H9 (cell line): ENCODE results near the gene HRH1. TPM values are rescaled to one million over a fixed set of nuclear protein-coding genes. Genes with fewer than 3 reads are reported as not detected.

Experiments
- DNase-seq: peaks from one replicate; pipeline ENCODE4 v3.0.0-alpha.2; 2017
- H2AFZ ChIP-seq: one replicate; pipeline ENCODE4 v1.6.1; 2013; ENCODE audit warnings: mild to moderate bottlenecking, low read length, control low read depth, moderate library complexity
- H2AK5ac ChIP-seq: 2 replicates; pipeline ENCODE4 v1.6.1; 2013; ENCODE audit warnings: low read length, control low read depth, mixed read lengths; ENCODE audit not compliant: insufficient read length
- H2BK120ac ChIP-seq: one replicate; pipeline ENCODE4 v1.6.1; 2013; ENCODE audit warnings: low read depth, mild to moderate bottlenecking, low read length, control low read depth, inconsistent platforms; ENCODE audit not compliant: poor library complexity, severe bottlenecking
- H2BK12ac ChIP-seq: 2 replicates; pipeline ENCODE4 v1.6.1; 2013; ENCODE audit warnings: low read length, control low read depth, mixed read lengths, low read depth; ENCODE audit not compliant: insufficient read length
- H2BK15ac ChIP-seq: 2 replicates; pipeline ENCODE4 v1.6.1; 2013; ENCODE audit warnings: low read depth, low read length, control low read depth
- H2BK20ac ChIP-seq: one replicate; pipeline ENCODE4 v1.6.1; 2013; ENCODE audit warnings: low read depth, mild to moderate bottlenecking, low read length, control low read depth, inconsistent platforms; ENCODE audit not compliant: poor library complexity, severe bottlenecking
- H2BK5ac ChIP-seq: 2 replicates; pipeline ENCODE4 v1.6.1; 2013; ENCODE audit warnings: low read length, control low read depth, mixed read lengths; ENCODE audit not compliant: insufficient read length
- H3K14ac ChIP-seq: 2 replicates; pipeline ENCODE4 v1.6.1; 2013; ENCODE audit warnings: low read length, control low read depth; ENCODE audit not compliant: insufficient read depth
- H3K18ac ChIP-seq: 2 replicates; pipeline ENCODE4 v1.6.1; 2013; ENCODE audit warnings: low read depth, mild to moderate bottlenecking, mixed read lengths, low read length, control low read depth; ENCODE audit not compliant: insufficient read length
- H3K23ac ChIP-seq: 2 replicates; pipeline ENCODE4 v1.6.1; 2013; ENCODE audit warnings: low read length, control low read depth, mixed read lengths, low read depth; ENCODE audit not compliant: insufficient read length
- H3K23me2 ChIP-seq: 2 replicates; pipeline ENCODE4 v1.6.1; 2013; ENCODE audit warnings: low read depth, mild to moderate bottlenecking, mixed read lengths, low read length, control low read depth; ENCODE audit not compliant: insufficient read length, poor library complexity, severe bottlenecking
- H3K27ac ChIP-seq: 2 replicates; pipeline ENCODE4 v1.5.1; 2013; ENCODE audit warnings: low read length, control low read depth, mixed read lengths, low read depth; ENCODE audit not compliant: insufficient read length
- H3K27me3 ChIP-seq: 2 replicates; pipeline ENCODE4 v1.6.1; 2013; ENCODE audit warnings: low read length, control low read depth, inconsistent platforms; ENCODE audit not compliant: insufficient read depth
- H3K4ac ChIP-seq: 2 replicates; pipeline ENCODE4 v1.6.1; 2013; ENCODE audit warnings: low read depth, mild to moderate bottlenecking, control low read depth, inconsistent platforms, low read length, moderate library complexity
- H3K4me1 ChIP-seq: 2 replicates; pipeline ENCODE4 v1.6.1; 2013; ENCODE audit warnings: low read length, control low read depth, inconsistent platforms; ENCODE audit not compliant: insufficient read depth
- H3K4me2 ChIP-seq: 2 replicates; pipeline ENCODE4 v1.6.1; 2013; ENCODE audit warnings: low read length, control low read depth, mixed read lengths; ENCODE audit not compliant: insufficient read length, insufficient read depth
- H3K56ac ChIP-seq: 2 replicates; pipeline ENCODE4 v1.6.1; 2013; ENCODE audit warnings: low read depth, mild to moderate bottlenecking, mixed read lengths, low read length, control low read depth; ENCODE audit not compliant: insufficient read length
- H3K79me1 ChIP-seq: 2 replicates; pipeline ENCODE4 v1.6.1; 2013; ENCODE audit warnings: low read depth, mild to moderate bottlenecking, moderate library complexity, low read length, control low read depth, inconsistent platforms; ENCODE audit not compliant: insufficient read depth, poor library complexity, severe bottlenecking
- H3K79me2 ChIP-seq: 2 replicates; pipeline ENCODE4 v1.6.1; 2013; ENCODE audit warnings: low read length, control low read depth, inconsistent platforms; ENCODE audit not compliant: insufficient read depth
- H3K9ac ChIP-seq: 2 replicates; pipeline ENCODE4 v1.6.1; 2013; ENCODE audit warnings: low read length, control low read depth, mixed read lengths; ENCODE audit not compliant: insufficient read length; ENCODE audit errors: extremely low read depth
- H3K9me3 ChIP-seq: one replicate; pipeline ENCODE4 v1.6.1; 2013; ENCODE audit warnings: low read depth, low read length, inconsistent platforms; ENCODE audit not compliant: control insufficient read depth
- H3T11ph ChIP-seq: one replicate; pipeline ENCODE4 v1.6.1; 2013; ENCODE audit warnings: mild to moderate bottlenecking, low read length, control low read depth, inconsistent platforms
- H4K20me1 ChIP-seq: one replicate; pipeline ENCODE4 v1.6.1; 2013; ENCODE audit not compliant: control insufficient read depth, insufficient read length, insufficient read depth
- H4K5ac ChIP-seq: 2 replicates; pipeline ENCODE4 v1.6.1; 2013; ENCODE audit warnings: low read depth, mild to moderate bottlenecking, mixed read lengths, low read length, control low read depth; ENCODE audit not compliant: insufficient read length
- H4K8ac ChIP-seq: replicated peaks from 2 replicates; pipeline ENCODE4 v1.6.1; 2013; ENCODE audit warnings: low read length, control low read depth, mixed read lengths, low read depth; ENCODE audit not compliant: insufficient read length
- H4K91ac ChIP-seq: 2 replicates; pipeline ENCODE4 v1.6.1; 2013; ENCODE audit warnings: low read depth, mild to moderate bottlenecking, moderate library complexity, mixed read lengths, low read length, control low read depth; ENCODE audit not compliant: insufficient read length
- H3K27ac Mint-ChIP-seq, 3 experiments: 2 replicates in 2 of 3; 3 replicates in 1 of 3; pipeline ENCODE4 v1.8.0; 2020 to 2021; ENCODE audit warnings: mixed read lengths in 3 of 3, mild to moderate bottlenecking in 1 of 3, moderate library complexity in 1 of 3
- H3K27me3 Mint-ChIP-seq: 2 replicates; pipeline ENCODE4 v1.8.0; 2021; ENCODE audit warnings: low read depth, mild to moderate bottlenecking, moderate library complexity, mixed read lengths
- H3K36me3 Mint-ChIP-seq, 3 experiments: 2 replicates in 2 of 3; 3 replicates in 1 of 3; pipeline ENCODE4 v1.8.0; 2020 to 2021; ENCODE audit warnings: low read depth in 3 of 3, mixed read lengths in 3 of 3; ENCODE audit not compliant: insufficient read depth in 1 of 3
- H3K4me1 Mint-ChIP-seq, 2 experiments: 2 replicates each; pipeline ENCODE4 v1.8.0; 2020; ENCODE audit warnings: mixed read lengths in 2 of 2
- H3K4me3 Mint-ChIP-seq, 2 experiments: 2 replicates in 1 of 2; 3 replicates in 1 of 2; pipeline ENCODE4 v1.8.0; 2020 to 2021; ENCODE audit warnings: mild to moderate bottlenecking in 2 of 2, mixed read lengths in 2 of 2, moderate library complexity in 1 of 2
- H3K9me3 Mint-ChIP-seq, 2 experiments: 2 replicates in 1 of 2; 3 replicates in 1 of 2; pipeline ENCODE4 v1.8.0; 2020; ENCODE audit warnings: mild to moderate bottlenecking in 2 of 2, mixed read lengths in 2 of 2, moderate library complexity in 1 of 2
- CTCF ChIP-seq: fragments of 200-600 bp; sonication (generic); conservative IDR thresholded peaks from 3 replicates; pipeline ENCODE4 v1.8.0; 2021; ENCODE audit warnings: antibody characterized with exemption, mild to moderate bottlenecking
- WGBS: extraction: QIAGEN DNeasy Blood & Tissue Kit; methylation state at CpG from one replicate; pipeline ENCODE4 v1.1.7; 2013; ENCODE audit warnings: missing lambda C conversion rate, low lambda C conversion rate, mixed read lengths; ENCODE audit not compliant: insufficient read length; ENCODE audit errors: extremely low coverage; 5-methylcytosine and 5-hydroxymethylcytosine counted together
- total RNA-seq: library from RNA; stranded (reverse); gene quantifications from 2 replicates; pipeline ENCODE4 v1.2.1, GENCODE V29; 2021

The HRH1 gene
- total RNA-seq, 1 experiment from 2014 or later = 0.74 TPM

- H2BK20ac ChIP-seq = no peak overlapping the region
- no peak overlapping the region for H2BK15ac ChIP-seq
- no peak for TF ChIP-seq CTCF
- H3K9me3 ChIP-seq = no peaks in the 10 kb centered on the region
- H2BK12ac ChIP-seq = no peak overlapping the region
- no peak overlapping the region for H2BK5ac ChIP-seq
- H2AK5ac ChIP-seq = no peak overlapping the region
- H3T11ph ChIP-seq = no peak overlapping the region
- H4K5ac ChIP-seq = no peak overlapping the region
- no peak overlapping the region for H4K91ac ChIP-seq
- Mint-ChIP-seq H3K4me1 (no peaks in the 10 kb centered on the region), H3K36me3 (no peaks in the 10 kb centered on the region), H3K27ac (no peak overlapping the region; a peak in 1 of 7 replicates), H3K4me3 (no peak overlapping the region), H3K27me3 (peaks cover 25% of the 10 kb centered on the region), H3K9me3 (no peaks in the 10 kb centered on the region; a peak in 1 of 5 replicates)
- no peak overlapping the region for H4K8ac ChIP-seq
- H3K23me2 ChIP-seq = no peaks in the 10 kb centered on the region
- no peak overlapping the region for H2AFZ ChIP-seq
- no peaks in the 10 kb centered on the region for H3K79me2 ChIP-seq
- no peaks in the 10 kb centered on the region for H3K79me1 ChIP-seq
- no peak overlapping the region for H3K9ac ChIP-seq
- no peaks in the 10 kb centered on the region for H3K4me1 ChIP-seq
- no peak overlapping the region for H3K18ac ChIP-seq
- no CpG with 5 or more reads among the region's 5 CpGs for WGBS
- no peak overlapping the region for H3K56ac ChIP-seq
- no peak overlapping the region for H2BK120ac ChIP-seq
- H3K4ac ChIP-seq = no peak overlapping the region
- H3K27ac ChIP-seq = no peak overlapping the region
- H3K4me2 ChIP-seq = no peak overlapping the region
- DNase-seq = no peak
- H3K27me3 ChIP-seq = no peaks in the 10 kb centered on the region
- H4K20me1 ChIP-seq = no peaks in the 10 kb centered on the region
- no peak overlapping the region for H3K14ac ChIP-seq
- no peak overlapping the region for H3K23ac ChIP-seq
Observed at GRCh38 chr3:11143476-11143875, 10.8 kb upstream of the HRH1 start.
